Activated effector memory CD4-positive, alpha-beta T cell treated with Interleukin-2 at 50 U/mL for 16 hours (primary cell): ENCODE results near the gene MAP7D3.
"Not testable (repeated sequence)": the region's sequence is repeated elsewhere in the genome, so short reads cannot be mapped to it uniquely, and the experiment has no call there.

Experiments used
- DNase-seq: peaks from one replicate; pipeline ENCODE4 v3.0.0-alpha.2; 2020

MAP7D3 gene

DNA sequence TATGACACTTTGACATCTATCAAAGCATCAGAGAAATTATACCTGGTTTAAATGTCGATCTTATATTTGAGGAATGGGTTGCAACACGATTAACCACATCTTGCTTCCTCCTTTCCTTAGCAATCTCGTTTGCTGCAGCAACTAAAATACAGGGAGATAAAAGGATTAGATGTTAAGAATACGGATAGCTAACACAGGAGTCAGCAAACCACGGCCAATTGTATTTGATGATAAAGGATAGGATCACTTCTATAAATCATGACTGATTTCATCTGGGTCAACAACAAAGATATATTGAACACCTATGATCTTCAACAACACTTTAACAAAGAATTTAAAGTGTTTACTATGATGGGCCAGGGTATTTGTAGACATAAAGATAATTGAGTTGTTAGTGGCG lies 5.0 kb downstream of the MAP7D3 start:
- no peak for DNase-seq

DNA sequence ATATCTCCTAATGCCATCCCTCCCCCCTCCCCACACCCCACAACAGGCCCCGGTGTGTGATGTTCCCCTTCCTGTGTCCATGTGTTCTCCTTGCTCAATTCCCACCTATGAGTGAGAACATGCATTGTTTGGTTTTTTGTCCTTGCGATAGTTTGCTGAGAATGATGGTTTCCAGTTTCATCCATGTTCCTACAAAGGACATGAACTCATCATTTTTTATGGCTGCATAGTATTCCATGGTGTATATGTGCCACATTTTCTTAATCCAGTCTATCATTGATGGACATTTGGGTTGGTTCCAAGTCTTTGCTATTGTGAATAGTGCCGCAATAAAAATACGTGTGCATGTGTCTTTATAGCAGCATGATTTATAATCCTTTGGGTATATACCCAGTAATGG lies 13.4 kb downstream of the MAP7D3 start:
- not testable (repeated sequence) for DNase-seq

DNA sequence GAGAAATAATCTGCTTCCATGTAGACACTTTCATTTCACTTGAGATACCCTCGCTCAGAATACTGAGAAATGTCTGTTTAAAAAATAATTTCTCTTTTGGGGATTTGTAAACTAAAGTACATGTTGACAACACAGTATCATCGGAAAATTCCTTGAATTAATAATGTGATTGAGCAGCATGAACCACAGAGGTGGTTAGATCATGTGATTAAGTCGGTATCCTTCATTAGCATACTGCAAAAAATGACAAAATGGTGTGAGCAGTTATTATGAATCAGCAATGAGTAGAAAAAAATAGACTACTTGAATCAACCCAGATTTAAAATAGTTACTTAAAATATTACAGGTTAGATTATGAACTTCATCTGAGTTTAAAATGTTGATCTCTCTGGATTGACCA lies 14.1 kb downstream of the MAP7D3 start:
- no peak for DNase-seq

DNA sequence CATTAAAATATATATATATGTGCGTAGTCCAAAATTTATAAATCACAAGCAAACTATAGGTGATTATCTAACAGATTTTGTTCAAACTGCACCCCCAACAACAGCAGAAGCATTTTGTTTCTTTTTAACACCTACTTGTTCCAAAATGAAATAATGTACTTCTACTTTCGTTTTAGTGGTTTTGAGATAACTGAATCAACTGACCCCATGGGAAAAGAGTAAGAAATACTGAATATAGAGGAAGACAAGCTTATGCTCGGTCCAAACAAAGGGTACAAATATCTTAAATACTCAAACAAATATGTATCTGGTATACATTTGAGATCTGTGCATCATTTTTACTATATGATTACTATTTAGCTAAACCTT lies 22.4 kb downstream of the MAP7D3 start:
- no peak for DNase-seq

DNA sequence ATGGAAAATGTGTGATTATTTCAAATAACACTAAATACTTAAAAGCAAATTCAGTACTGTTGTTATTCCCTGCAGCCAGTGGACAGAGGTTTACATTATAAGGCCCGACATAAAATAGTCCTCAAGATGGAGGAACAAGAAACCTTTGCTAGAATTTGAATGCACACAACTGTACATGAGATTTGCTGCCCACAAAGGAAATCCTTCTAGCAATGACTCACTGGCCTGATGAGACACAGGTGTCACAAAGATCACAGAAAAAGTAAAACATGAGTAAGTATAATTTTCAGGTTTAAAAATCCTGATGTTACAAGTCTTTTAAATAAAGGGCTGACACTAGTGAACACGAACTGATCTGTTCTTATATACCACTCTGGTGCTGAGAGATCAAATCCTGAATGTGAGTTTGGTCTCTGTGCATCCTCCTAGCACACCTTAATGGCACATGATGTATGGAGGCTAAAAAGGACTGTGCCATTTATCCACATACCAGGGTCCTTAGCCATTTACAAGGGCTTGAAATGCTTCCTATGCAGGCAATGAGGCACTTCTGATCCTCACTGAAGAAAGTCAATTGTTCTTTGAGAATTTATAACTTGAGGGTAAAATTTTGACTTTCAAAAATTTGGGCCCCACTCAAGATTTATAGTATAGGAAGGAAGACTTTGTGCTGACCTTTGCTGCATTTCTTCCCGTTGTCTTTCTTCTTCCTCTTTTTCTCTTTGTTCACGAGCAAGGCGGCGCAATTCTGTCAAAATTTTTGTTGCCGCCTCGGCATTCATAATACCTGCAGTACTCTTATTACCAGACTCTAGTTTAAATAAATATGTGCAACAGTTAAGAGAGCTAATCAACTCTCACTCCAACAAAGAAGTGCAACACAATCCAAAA lies 23.0 kb downstream of the MAP7D3 start:
- no peak for DNase-seq

DNA sequence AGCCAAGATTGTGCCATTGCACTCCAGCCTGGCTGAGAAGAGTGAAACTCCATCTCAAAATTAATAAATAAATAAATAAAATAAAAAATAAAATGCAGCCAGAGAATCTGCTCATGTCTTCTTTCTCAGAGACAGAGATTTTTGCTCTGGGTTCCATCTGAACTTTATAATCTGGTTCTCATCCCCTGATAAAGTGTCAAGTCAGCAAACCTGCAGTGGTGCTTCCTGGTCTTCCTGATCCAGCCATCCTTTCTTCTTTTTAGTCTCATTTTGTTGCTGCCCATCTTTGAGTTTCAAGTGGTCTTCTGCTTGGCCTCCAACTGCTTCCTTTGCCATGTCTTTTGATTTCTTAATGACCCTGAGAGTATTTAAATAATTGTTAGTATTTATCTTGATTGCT lies 24.1 kb downstream of the MAP7D3 start:
- no peak for DNase-seq

DNA sequence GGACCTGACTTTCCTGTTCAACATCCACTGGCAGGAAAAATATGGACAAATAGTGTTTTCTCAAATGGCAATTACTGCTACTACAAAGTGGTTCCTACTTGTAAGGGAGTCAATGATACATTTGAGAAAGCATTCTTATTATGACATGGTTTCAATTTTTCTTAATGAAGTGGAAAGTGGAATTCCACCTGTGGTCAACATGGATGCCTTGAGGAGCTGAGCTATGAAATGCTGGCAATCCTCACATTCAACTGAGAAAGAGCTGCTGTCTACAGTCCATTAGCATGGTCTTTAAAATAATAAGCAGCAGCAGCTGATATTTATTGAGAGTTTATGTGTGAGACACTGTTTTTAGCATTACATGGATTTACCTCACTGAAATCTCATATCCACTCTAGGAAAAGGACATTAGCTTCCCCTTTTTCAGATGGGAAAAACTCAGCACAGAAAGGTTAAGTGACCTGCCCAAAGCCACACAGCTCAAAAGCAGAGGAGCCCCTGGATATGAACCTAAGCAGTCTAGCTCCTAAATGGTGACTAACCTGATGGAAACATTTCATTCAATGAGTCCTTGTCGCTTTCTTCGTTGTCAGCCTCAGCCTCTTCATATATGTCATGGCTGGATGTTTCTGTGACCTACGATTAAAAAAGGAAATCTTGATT lies 29.2 kb downstream of the MAP7D3 start:
- no peak for DNase-seq

DNA sequence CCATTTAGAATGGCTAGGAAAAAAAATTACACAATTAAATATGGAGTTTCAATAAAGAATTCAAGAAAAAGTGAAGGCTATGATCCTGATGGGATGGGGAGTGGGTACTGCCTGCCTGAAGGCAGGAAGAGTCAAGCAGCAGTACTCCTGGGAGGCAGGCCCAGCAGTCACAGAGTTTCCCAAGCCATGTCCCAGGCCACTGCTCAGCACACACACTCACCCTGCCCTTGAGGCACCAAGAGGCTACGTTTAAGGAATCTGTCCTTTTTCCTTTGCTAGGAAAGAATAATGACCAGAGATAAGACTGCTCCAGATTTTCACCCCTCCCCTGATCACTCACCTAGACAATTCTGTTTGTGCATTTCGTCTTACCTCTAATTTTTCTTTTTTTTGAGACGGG lies 30.2 kb downstream of the MAP7D3 start:
- DNase-seq: no peak

DNA sequence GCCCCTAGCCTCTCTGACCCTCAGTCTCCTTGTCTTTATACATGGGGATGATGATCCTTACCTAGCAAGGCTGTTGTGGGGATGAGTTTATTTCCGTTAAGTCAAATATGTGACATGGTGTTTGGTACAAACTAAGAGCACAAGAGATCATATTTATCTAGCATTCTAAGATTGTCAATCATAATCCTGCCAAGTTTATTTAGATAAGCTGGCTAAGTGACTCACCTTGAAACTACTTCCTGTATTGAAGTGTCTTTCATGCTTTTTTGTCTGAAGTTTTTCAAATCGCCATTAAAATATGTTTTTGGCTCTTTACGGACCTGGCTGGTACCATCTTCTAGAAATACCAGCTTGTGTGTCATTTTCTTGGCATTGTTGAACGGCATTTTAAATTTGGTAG lies 30.7 kb downstream of the MAP7D3 start:
- no peak for DNase-seq

DNA sequence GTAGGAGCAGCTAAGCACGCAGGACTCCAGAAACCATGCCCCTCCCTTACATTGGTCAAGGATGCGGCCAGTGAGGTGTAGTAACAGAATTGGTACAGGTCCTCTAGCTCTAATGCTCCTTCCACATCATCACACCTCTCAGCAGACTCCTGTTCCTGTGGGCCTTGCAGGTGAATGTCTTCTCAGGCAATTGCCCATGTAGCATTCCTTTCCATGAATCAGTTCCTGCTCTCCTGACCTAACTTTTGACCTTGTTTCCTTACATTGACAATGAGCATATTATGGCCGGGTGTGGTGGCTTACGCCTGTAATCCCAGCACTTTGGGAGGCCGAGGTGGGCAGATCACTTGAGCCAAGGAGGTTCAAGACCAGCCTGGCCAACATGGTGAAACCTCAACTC lies 31.3 kb downstream of the MAP7D3 start:
- no peak for DNase-seq

DNA sequence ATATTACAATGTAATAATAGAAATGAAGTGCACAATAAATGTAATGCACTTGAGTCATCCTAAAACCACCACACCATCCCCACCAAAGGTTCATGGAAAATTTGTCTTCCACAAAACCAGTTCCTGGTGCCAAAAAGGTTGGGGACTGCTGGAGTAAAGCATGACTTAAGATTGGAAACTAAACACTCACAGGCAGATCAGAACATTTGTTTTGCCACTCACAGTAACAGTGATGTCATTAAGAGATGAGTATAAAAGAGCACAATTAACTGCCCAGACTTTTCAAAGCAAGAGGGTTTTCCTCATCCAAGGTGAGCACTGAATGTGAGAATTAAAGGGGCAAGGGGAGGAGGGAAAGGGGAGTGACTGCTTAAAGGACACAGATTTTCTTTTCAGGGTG lies 35.6 kb downstream of the MAP7D3 start:
- no peak for DNase-seq

DNA sequence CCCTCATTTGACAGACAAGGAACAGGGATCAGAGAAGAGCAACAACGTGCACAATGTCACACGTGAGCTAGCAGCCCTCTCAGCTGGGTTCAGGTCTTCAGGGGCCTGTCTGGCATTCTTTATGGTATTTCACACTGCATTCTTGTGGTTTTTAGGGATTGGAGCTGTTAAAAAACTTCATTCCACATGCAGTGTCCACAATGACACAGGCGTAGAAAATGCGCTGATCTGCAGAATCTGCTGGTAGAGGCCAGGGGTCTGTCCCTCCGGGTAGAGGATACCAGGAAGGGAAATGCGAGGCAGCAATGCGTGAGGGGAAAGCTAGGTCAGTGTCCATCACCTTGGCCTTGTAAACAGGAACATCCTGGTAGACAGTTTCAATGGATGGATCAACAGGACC lies 36.6 kb downstream of the MAP7D3 start:
- DNase-seq: no peak

DNA sequence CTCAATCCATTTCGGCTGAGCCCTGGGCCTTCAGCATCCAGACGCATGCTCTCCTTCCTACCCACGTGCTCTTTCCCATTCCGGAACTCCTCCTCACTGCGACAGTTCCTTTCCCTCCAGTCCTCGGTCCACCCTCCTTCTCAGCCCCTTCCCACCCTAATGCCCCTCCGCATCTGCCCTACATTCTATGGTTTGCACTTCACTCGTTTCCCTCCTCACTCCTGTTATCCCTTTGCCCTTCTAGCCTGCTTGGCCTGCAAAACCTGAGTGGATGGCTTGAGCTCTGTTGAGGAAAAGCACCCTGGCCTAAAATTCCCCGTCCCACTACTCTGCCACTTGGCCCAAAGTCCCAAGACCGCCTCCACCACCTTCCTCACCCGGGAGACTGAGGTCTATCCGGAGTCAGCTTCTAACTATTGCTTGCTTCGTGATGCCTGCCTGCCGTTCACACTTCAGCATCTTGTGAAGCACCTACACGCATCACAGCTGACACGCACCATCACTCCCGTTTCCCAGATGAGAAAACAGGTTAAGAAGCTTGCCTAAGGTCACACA lies 38.6 kb downstream of the MAP7D3 start:
- no peak for DNase-seq

DNA sequence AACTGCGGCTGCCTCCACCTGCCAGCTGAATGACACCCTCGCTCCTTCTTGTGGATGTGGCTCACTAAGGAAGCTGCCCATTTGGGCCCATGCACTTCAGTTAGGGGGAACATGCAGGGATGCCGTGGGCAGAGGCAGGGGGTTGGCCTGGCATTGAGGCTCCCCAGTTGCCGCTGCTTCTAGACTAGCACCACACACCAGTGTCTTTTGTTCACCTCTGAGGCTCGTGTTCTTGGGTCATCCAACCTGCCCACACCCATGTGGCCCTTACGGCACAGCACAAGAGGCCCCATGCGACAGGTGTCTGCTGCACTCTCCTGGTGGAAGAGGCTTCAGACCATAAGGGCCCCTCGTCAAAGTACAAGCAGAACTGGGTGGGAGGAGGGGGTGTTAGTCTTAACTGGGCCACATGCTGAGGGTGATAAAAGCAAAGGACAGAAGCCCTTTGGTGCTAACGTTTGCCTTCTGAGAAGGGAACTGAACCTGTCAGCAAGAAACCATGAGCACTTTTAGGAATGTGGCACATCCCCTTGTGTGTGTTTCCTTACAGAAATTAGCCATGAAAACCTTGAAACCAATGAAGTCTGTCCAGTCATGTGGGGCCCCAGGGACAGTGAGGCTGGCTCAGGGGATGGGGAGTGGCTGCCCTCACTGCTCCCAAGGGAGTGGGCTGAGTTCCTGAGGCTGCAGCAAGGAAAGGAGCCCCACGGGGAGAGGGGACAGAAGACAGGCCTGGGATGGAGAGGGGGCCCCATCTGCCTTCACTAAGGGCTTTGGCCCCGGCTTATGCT lies 39.2 kb downstream of the MAP7D3 start:
- no peak for DNase-seq

DNA sequence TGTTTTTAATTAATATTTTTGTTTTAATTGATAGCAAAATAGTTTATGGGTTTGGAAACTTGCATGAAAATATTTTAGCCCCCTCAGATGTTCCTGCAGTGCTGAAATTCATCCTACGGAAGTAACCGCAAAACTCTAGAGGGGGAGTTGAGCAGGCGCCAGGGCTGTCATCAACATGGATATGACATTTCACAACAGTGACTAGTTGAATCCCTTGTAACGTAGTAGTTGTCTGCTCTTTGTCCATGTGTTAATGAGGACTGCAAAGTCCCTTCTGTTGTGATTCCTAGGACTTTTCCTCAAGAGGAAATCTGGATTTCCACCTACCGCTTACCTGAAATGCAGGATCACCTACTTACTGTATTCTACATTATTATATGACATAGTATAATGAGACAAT lies 40.4 kb downstream of the MAP7D3 start:
- DNase-seq: no peak

DNA sequence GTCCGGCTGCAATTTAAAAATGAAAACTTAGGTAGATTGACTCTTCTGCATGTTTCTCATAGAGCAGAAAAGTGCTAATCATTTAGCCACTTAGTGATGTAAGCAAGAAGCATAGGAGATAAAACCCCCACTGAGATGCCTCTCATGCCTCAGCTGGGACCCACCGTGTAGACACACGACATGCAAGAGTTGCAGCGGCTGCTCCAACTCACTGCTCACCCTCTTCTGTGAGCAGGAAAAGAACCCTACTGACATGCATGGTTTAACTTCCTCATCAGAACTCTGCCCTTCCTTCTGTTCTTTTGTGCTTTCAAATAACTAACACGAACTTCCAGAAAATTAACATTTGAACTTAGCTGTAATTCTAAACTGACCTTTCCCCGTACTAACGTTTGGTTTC lies 41.0 kb downstream of the MAP7D3 start:
- no peak for DNase-seq

DNA sequence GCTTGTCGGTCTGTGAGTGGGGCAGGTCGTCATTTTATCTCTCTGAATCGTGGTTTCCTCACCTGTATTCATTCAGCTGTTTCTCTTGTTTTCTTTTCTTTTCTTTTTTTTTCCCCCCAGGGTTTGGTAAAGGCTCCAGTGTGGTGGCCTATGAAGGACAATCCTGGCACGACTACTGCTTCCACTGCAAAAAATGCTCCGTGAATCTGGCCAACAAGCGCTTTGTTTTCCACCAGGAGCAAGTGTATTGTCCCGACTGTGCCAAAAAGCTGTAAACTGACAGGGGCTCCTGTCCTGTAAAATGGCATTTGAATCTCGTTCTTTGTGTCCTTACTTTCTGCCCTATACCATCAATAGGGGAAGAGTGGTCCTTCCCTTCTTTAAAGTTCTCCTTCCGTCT lies 41.4 kb downstream of the MAP7D3 start:
- DNase-seq: no peak

DNA sequence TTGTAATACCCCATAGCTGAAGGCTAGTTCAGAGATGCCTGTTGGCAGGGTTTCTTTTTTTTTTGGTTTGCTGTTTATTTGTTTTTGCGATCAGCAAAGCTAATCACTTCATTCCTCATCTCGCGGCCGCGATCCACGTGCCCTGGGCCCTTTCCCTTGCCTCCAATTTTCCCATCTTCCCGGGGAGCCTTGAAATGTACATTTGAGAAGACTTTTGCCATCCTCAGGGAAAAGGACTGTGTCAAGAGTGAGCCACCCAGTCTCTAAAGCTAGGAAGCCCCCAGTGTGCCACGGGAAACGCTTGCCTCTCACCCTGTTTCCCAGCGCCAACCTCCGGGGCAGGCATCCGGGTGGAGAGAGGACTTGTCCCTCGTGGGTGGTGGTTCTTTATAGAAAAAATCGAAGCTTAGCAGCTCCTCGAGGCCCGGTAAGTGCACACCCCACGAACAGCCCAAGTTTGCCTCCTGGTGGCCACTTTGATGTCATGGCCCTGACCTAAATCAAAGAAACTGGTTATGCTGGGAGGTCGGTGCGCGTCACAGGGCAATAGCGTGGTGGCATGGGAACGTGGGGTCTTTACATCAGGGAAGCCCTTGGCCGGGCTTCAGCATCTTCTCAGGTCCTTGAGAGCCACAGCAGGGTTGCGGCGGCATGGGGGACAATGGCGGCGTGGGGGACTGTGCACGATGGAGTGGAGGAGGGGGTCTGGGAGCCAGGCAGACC lies 42.0 kb downstream of the MAP7D3 start:
- peak; percentile 10 for DNase-seq

DNA sequence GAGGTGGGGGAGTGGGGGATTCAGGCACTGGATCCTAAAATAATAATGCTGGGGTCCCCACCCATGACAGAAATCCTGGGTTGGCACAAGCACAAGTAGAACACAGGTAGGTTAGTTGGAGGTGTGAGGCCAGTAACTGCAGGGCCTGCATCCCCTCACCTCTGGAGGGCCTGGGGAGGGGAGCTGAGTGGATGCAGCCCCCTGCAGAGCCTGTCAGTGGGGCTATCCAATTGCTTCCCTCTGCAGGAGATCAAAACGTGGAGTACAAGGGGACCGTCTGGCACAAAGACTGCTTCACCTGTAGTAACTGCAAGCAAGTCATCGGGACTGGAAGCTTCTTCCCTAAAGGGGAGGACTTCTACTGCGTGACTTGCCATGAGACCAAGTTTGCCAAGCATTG lies 43.7 kb downstream of the MAP7D3 start:
- no peak for DNase-seq

DNA sequence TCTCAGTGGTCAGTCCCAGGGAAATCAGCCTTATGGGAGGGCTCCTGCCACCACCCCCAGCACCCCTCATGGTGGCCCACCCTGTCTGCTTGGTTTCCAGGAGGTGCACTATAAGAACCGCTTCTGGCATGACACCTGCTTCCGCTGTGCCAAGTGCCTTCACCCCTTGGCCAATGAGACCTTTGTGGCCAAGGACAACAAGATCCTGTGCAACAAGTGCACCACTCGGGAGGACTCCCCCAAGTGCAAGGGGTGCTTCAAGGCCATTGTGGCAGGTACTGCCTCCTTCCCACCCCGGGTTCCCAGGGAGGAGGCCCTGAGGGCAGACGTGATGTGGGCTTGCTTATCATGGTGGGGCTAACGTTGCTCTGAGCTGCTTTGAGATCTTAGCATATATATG lies 44.3 kb downstream of the MAP7D3 start:
- no peak for DNase-seq

DNA sequence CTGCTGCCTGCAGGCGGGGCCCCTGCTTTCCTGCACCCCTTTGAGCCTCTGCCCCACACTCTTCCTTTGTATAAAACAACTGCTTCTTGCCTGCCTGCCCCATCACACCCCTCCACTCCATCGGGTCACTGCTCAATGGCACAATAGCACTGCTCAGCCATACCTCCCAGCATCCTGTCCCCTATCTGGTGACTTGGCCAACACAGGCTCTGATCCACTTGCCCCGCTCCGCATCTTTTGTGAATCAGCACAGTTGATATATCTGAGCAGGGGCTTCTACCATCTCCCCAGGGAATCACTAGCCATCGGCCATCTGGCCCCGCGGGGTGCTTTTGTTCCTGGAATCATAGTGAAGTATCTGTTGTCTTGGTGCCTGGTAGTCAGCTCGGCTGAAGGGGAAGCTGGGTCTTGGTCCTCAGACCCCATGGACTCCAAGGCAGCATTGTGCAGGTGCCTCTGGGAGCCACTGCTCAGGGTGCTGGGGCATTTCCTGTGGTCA lies 45.3 kb downstream of the MAP7D3 start:
- no peak for DNase-seq

DNA sequence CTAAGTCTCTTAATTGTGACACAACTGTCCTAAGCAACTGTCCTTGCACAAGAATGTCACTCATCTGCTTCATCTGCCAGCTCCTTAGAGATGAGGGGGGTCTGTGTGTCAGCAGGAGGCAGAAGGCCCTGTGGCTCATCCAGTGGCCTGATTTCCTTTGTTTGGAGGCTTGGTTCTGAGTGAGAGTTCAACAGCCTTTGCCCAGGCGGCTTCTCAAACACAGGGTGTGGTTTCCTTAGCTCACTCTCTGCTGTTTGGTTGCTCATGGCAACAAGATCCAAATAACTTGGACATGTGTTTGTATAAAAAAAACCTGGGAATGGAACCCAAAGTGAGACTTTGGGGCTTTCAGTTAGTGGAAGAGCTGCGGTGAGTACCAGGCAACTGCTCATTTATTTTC lies 46.6 kb downstream of the MAP7D3 start:
- no peak for DNase-seq

DNA sequence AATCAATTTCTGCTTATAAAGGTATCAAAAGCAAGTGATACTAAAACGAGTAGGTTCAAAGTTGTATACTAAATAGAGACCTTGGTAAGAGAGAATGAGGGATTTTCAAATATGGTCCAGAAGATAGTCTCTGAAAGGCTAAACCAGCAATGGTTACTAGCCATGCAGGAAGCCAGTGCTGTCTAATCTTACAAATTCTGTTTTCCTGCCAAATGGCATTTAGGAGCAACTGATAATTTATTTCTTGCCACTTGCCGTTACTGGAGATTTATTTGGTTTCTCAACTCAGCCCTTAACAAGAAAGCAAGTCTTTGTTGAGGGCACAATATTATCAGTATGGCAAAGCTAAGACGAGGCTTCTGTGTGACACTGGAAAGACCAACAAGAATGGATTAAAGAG lies 47.2 kb downstream of the MAP7D3 start:
- no peak for DNase-seq
